ENCODE data around the gene CFAP46.

GRCh38 chr10:132990684-132991545 is 48.5 kb upstream of the CFAP46 start:
- no peak for TF ChIP-seq CTCF (IDR thresholded peaks at IDR 0.05 in 8 of 11, conservative IDR thresholded peaks at IDR 0.05 in 3 of 11)
- no peak for TF ChIP-seq POLR2A (IDR thresholded peaks at IDR 0.05)

Data from spleen (tissue), 7 donors.